Sigmoid colon (tissue), 4 donors: ENCODE results near the gene RPA3.

Experiments used
- CTCF ChIP-seq, 4 experiments: fragments of 450-650 bp in 3 of 4; fragments of 200-600 bp in 1 of 4; IDR thresholded peaks; one replicate each; pipeline ENCODE4 v1.5.1; 2016 to 2019; ENCODE audit warnings: antibody characterized with exemption in 4 of 4, mild to moderate bottlenecking in 3 of 4, moderate library complexity in 2 of 4
- EP300 ChIP-seq, 4 donors: sonication (generic); formaldehyde crosslinking; IDR thresholded peaks; one replicate each; pipeline ENCODE4 v1.6.1; 2017; ENCODE audit warnings: antibody characterized with exemption in 4 of 4
- POLR2A ChIP-seq, 2 donors: fragments of 450-650 bp; IDR thresholded peaks; one replicate each; pipeline ENCODE4 v1.6.1; 2016; ENCODE audit warnings: antibody characterized with exemption in 2 of 2, mild to moderate bottlenecking in 2 of 2, moderate library complexity in 2 of 2

- TF ChIP-seq CTCF (IDR thresholded peaks at IDR 0.05) (no peak), POLR2A (IDR thresholded peaks at IDR 0.05) (no peak), EP300 (IDR thresholded peaks at IDR 0.05) (no peak)
Measured at GRCh38 chr7:7620644-7621210, 97.7 kb downstream of the RPA3 start.
